ENCODE data around the gene ZFYVE16. TPM values are rescaled to one million over a fixed set of nuclear protein-coding genes. Genes with fewer than 3 reads are reported as not detected.
"Not testable (repeated sequence)": the region's sequence is repeated elsewhere in the genome, so short reads cannot be mapped to it uniquely, and the experiment has no call there.

ZFYVE16 gene
- polyA plus RNA-seq, 3 donors: 3.9 to 11.7 (median 9.8) TPM

GRCh38 chr5:80481019-80481893, 73.4 kb downstream of the ZFYVE16 start:
- no peak overlapping the region for H3K27ac ChIP-seq (ENCODE audit: low read depth, low read length)
- 96 to 99% (median 98%) methylated on average over 3 of the region's 3 CpGs for WGBS, 3 donors

- 75 to 86% (median 75%) methylated on average over 4 of the region's 4 CpGs for WGBS, 3 donors
- H3K27ac ChIP-seq (ENCODE audit: low read depth, low read length): no peak overlapping the region
Observed at GRCh38 chr5:80482578-80482977, 74.7 kb downstream of the ZFYVE16 start.

- WGBS, 3 donors: 97 to 100% (median 98%) methylated on average over 3 of the region's 3 CpGs
- H3K27ac ChIP-seq (ENCODE audit: low read depth, low read length): no peak overlapping the region
Observed at GRCh38 chr5:80483636-80484232, 75.9 kb downstream of the ZFYVE16 start.

- WGBS, 3 donors: 45 to 61% (median 58%) methylated on average over 18 of the region's 18 CpGs
- H3K27ac ChIP-seq (ENCODE audit: low read depth, low read length): no peak overlapping the region
Observed at GRCh38 chr5:80487444-80487828, 79.6 kb downstream of the ZFYVE16 start.

DNA sequence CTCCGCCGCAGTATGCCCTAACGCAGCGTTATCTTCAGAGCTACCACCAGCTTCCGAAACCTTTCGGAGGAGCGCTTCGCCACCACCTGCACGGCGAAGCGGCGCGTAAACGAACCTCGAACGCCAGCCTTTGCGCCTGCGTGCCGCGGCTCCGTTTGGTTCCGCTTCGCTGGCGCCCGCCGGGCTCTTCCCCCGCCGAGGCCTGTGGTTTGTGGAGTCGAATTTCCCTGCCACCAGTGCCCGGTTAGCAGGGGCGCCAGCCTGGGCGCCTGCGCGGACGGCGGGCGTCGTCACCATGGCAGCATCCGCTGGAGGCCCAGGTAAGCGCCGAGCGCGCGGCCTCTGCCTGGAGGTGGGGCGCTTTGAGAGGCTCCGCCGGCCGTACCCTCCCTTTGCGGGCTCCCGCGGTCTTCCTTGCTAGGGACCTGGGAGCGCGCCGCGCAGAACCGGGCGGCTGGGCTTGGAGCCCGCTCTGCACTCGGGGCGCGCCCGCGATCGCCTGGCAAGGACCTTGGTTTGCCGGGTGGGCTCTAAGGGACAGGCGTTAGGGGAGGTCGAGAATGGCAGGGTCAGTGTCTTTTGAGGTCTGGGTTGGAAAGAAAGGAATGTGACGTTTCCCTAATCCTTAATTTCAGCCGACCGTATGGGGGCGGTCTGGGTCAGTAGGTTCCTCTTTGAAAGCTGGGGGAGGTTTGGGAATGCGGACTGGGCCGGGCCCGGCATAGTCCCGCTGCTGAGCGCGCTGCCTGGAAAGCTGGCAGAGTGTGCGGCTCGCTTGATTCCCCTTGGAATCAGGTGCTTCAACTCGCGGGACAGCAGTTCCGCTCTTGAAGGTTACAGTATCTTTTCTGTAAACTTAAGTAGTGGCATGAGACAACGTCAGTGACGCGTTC, 80.2 kb downstream of the ZFYVE16 start, which contains the start of gene FAM151B:
Gene FAM151B (plus strand): TSS at position 272 of the 893 bp plus-strand sequence. CDS start 24 bp downstream, at position 296.
- no peak within 1 kb of the TSS for H3K27ac ChIP-seq (ENCODE audit: low read depth, low read length)
- WGBS, 3 donors: 0 to 1% (median 1%) methylated on average over 76 to 85 of the region's 85 CpGs

GRCh38 chr5:80491296-80491695, 83.4 kb downstream of the ZFYVE16 start:
- 86 to 96% (median 94%) methylated on average over 3 of the region's 3 CpGs for WGBS, 3 donors
- H3K27ac ChIP-seq (ENCODE audit: low read depth, low read length): no peak overlapping the region

DNA sequence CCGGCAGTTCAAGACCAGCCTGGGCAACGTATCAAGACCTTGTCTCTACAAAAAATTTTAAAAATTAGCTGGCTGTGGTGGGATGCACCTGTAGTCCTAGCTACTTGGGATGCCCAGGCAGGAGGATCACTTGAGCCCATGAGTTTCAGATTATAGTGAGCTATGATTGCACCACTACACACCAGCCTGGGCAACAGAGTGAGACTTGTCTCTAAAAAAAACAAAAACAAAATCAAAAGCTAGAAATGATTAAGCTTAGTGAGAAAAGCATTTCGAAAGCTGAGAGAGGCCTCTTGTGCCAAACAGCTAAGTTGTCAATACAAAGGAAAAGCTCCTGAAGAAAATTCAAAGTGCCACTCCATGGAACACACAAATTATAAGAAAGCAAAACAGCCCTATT, 84.9 kb downstream of the ZFYVE16 start:
- WGBS, 3 donors: 86 to 98% (median 96%) methylated on average over 3 of the region's 3 CpGs
- no peak overlapping the region for H3K27ac ChIP-seq (ENCODE audit: low read depth, low read length)

DNA sequence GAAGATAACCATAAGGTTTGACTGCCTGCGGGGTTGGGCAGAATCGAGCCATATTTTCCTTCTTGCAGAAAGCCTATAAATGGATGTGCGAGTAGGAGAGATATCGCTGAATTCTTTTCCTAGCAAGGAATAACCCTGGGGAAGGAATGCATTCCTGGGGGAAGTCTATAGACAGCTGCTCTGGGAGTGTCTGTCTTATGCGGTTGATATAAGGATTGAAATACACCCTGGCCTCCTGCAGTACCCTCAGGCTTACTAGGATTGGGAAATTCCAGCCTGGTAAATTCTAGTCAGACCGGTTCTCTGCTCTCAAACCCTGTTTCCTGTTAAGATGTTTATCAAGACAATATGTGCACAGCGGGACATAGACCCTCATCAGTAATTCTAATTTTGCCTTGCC, 85.6 kb downstream of the ZFYVE16 start:
- WGBS, 3 donors: 71 to 81% (median 78%) methylated on average over 7 of the region's 7 CpGs
- not testable (repeated sequence) for H3K27ac ChIP-seq (ENCODE audit: low read depth, low read length)

DNA sequence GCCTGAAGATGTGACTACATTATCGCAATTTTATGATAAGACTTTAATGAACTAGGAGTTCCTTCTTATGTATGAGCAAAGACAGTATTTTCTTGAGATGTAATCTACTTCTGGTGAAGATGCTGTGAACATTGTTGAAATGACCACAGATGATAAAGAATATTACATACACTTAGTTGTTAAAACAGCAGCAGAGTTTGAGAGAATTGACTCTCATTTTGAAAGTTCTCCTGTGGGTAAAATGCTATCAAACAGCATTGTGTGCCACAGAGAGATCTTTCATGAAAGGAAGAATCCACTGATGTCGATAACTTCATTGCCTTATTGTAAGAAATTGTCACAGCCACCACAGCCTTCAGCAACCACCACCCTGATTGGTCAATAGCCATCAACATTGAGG, 88.0 kb downstream of the ZFYVE16 start:
- H3K27ac ChIP-seq (ENCODE audit: low read depth, low read length): no peak overlapping the region
- WGBS, 3 donors: 81 to 93% (median 87%) methylated on average over 2 of the region's 2 CpGs

- H3K27ac ChIP-seq (ENCODE audit: low read depth, low read length): no peak overlapping the region
- WGBS, 3 donors: 64 to 95% (median 78%) methylated on average over 2 of the region's 2 CpGs
Observed at GRCh38 chr5:80502800-80503199, 94.9 kb downstream of the ZFYVE16 start.

DNA sequence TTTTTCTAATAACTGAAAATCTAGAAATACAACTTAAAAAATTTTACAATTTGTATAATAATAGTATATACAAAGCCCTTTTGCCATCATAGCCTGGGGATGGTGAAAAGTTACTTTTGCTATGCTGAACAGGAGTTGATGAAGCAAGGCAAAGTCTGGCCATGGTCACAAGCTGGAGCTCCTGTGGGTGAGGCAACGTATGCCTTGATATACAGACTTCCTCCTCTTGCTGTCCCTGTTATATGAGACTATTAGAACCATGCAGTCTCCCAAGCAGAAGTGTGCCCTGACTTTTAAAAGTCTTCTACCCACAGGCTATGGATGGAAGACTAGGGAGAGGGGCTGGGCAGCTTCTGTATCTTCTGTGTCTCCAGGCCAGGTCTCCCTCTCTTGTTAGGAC, 95.8 kb downstream of the ZFYVE16 start:
- no peak overlapping the region for H3K27ac ChIP-seq (ENCODE audit: low read depth, low read length)
- 38 to 64% (median 58%) methylated on average over 1 of the region's 1 CpG for WGBS, 3 donors

DNA sequence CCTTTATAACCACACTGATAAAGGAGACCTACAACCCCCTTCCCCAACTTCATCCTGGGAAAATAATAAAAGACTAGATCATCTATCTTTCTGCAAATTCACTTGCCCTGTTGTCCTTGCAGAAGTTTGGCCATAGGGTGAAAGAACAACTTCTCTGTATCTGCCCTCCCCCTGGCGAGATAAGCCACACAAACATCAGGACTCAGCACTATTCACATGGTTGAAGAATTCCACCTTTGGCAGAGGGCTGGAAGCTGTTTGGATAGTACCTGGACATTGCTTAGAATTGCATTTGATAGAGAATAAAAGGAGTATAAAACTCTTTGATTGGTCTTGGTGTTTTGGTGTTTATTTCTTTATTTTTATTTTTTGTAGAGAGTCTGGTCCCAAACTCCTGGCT, 97.0 kb downstream of the ZFYVE16 start:
- no peak overlapping the region for H3K27ac ChIP-seq (ENCODE audit: low read depth, low read length)
- 65 to 90% (median 75%) methylated on average over 1 of the region's 1 CpG for WGBS, 3 donors

GRCh38 chr5:80507663-80508062, 99.8 kb downstream of the ZFYVE16 start:
- no peak overlapping the region for H3K27ac ChIP-seq (ENCODE audit: low read depth, low read length)
- WGBS, 3 donors: 87 to 100% (median 89%) methylated on average over 3 of the region's 3 CpGs

- 79 to 92% (median 80%) methylated on average over 6 of the region's 6 CpGs for WGBS, 3 donors
- H3K27ac ChIP-seq (ENCODE audit: low read depth, low read length): no peak overlapping the region
Observed at GRCh38 chr5:80508844-80509243, 101.0 kb downstream of the ZFYVE16 start.

GRCh38 chr5:80509362-80509761, 101.5 kb downstream of the ZFYVE16 start:
- no peak overlapping the region for H3K27ac ChIP-seq (ENCODE audit: low read depth, low read length)
- 76 to 85% (median 78%) methylated on average over 4 of the region's 4 CpGs for WGBS, 3 donors

DNA sequence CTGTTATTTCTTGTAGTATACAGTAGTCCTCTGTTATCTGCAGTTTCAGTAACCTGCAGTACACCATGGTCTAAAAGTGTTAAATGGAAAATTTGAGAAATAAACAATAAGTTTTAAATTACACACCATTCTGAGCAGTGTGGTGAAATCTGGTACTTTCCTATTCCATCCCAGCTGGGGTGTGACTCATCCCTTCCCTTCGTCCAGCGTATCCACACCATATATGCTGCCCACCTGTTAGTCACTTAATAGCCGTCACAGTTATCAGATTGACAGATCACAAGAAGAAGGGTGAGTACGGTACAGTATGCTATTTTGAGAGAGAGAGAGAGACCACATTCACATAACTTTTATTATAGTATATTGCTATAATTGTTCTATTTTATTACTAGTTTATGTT, 109.0 kb downstream of the ZFYVE16 start:
- no peak overlapping the region for H3K27ac ChIP-seq (ENCODE audit: low read depth, low read length)
- 82 to 93% (median 87%) methylated on average over 4 of the region's 4 CpGs for WGBS, 3 donors

Data from adipose tissue (tissue), 3 donors.